Osteocyte (in vitro differentiated cells): Measurements from ENCODE around the gene SH3PXD2B. TPM values are rescaled to one million over a fixed set of nuclear protein-coding genes. Genes with fewer than 3 reads are reported as not detected.
A peak's percentile ranks its signal among the peaks of the same experiment; 100 is the strongest.
"Not testable (repeated sequence)": the region's sequence is repeated elsewhere in the genome, so short reads cannot be mapped to it uniquely, and the experiment has no call there.

Source experiments
- DNase-seq: peaks from one replicate; pipeline ENCODE4 v3.0.0; 2021; ENCODE audit warnings: mixed read lengths; ENCODE audit not compliant: unreplicated experiment; ENCODE audit errors: extremely low spot score
- H3K27ac Mint-ChIP-seq: one replicate; pipeline ENCODE4 v1.8.0; 2021; ENCODE audit warnings: mild to moderate bottlenecking, mixed read lengths; ENCODE audit not compliant: unreplicated experiment
- H3K27me3 Mint-ChIP-seq: one replicate; pipeline ENCODE4 v1.8.0; 2021; ENCODE audit warnings: mixed read lengths; ENCODE audit not compliant: unreplicated experiment
- H3K36me3 Mint-ChIP-seq: one replicate; pipeline ENCODE4 v1.8.0; 2021; ENCODE audit warnings: mixed read lengths; ENCODE audit not compliant: unreplicated experiment
- H3K4me1 Mint-ChIP-seq: one replicate; pipeline ENCODE4 v1.8.0; 2021; ENCODE audit warnings: mixed read lengths; ENCODE audit not compliant: unreplicated experiment
- H3K4me3 Mint-ChIP-seq: one replicate; pipeline ENCODE4 v1.8.0; 2021; ENCODE audit warnings: mild to moderate bottlenecking, moderate library complexity, mixed read lengths; ENCODE audit not compliant: unreplicated experiment
- H3K9me3 Mint-ChIP-seq: one replicate; pipeline ENCODE4 v1.8.0; 2021; ENCODE audit warnings: mixed read lengths; ENCODE audit not compliant: unreplicated experiment
- total RNA-seq: library from RNA; stranded (reverse); gene quantifications from 2 replicates; pipeline ENCODE4 v1.2.1, GENCODE V29; 2021
- TF ChIP-seq, protein P1 (sequence below): fragments of 200-600 bp; sonication (generic); IDR thresholded peaks from 2 replicates; pipeline ENCODE4 v1.5.0; 2021; ENCODE audit warnings: antibody characterized with exemption, mild to moderate bottlenecking, moderate library complexity

SH3PXD2B gene
- total RNA-seq, 1 donor from 2014 or later: 114 TPM

DNA sequence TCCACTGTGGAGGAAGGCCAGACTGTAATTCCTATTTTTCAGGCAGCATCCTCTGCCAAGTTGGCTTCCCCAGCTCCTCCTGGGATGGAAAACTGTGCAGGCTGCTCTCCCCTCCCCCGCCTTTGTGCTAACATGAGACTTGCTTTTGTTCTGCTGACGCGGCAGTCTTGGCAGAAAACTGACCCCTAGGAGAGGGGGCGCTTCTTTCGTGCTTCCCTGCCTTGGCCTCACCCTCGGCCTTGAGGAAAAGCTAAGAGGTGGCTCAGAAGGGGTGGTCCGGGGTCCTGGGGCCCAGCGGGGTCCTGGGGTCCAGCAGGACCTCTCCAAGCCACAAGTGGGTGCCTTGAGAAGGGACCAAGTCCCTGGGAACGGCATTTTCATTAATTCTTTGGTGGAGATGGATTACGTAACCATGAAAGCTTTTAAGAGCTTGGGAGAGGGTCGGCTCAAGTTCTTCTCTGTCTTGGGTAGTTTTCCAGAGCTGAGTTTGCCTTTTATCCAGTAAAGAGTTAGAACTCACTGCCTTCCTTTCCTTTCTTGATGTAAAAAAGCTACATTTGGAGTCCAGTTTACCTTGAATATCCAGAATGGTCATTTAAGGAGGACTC lies 51.0 kb downstream of the SH3PXD2B start:
- Mint-ChIP-seq H3K9me3 (no peaks in the 10 kb centered on the region), H3K4me3 (no peak overlapping the region), H3K4me1 (peaks cover 34% of the 10 kb centered on the region), H3K27ac (peak overlapping the region; percentile 50), H3K27me3 (no peaks in the 10 kb centered on the region), H3K36me3 (peaks cover 53% of the 10 kb centered on the region)
- no peak for DNase-seq
- TF ChIP-seq, protein P1, sequence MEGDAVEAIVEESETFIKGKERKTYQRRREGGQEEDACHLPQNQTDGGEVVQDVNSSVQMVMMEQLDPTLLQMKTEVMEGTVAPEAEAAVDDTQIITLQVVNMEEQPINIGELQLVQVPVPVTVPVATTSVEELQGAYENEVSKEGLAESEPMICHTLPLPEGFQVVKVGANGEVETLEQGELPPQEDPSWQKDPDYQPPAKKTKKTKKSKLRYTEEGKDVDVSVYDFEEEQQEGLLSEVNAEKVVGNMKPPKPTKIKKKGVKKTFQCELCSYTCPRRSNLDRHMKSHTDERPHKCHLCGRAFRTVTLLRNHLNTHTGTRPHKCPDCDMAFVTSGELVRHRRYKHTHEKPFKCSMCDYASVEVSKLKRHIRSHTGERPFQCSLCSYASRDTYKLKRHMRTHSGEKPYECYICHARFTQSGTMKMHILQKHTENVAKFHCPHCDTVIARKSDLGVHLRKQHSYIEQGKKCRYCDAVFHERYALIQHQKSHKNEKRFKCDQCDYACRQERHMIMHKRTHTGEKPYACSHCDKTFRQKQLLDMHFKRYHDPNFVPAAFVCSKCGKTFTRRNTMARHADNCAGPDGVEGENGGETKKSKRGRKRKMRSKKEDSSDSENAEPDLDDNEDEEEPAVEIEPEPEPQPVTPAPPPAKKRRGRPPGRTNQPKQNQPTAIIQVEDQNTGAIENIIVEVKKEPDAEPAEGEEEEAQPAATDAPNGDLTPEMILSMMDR: no peak

DNA sequence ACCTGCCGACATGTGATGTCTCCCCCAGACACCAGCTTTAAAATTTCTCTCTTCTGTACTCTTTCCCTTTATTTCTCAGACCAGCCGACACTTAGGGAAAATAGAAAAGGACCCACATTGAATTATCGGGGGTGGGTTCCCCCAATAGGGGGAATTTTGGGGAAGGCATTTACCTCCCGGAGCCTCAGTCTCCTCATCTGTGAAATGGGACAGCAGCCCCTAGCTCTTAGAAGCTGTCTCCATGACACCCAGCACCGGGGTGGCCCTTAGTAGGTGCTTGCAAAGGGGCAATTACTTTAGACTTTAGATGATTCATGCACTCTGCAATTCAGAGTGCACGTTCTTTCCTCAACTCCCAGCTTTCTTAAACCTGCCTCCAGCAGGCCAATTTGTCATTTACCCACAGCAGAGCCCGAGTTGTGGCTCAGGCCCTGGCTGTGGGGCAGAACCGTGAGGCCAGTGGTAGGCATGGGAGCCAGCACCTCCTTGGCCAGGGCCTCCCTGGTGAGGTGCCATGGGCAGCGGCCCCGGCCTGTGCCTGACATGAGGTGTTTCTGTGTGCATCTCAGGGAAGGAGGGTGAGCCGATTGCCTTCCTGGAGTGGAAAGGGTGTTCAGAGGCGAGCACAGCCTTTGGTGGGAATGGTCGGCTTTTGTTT lies 51.7 kb downstream of the SH3PXD2B start:
- H3K4me1 Mint-ChIP-seq: peaks cover 29% of the 10 kb centered on the region
- DNase-seq: no peak
- H3K27me3 Mint-ChIP-seq: no peaks in the 10 kb centered on the region
- H3K36me3 Mint-ChIP-seq: peaks cover 58% of the 10 kb centered on the region
- TF ChIP-seq, protein P1: no peak
- no peaks in the 10 kb centered on the region for H3K9me3 Mint-ChIP-seq
- no peak overlapping the region for H3K27ac Mint-ChIP-seq
- no peak overlapping the region for H3K4me3 Mint-ChIP-seq

DNA sequence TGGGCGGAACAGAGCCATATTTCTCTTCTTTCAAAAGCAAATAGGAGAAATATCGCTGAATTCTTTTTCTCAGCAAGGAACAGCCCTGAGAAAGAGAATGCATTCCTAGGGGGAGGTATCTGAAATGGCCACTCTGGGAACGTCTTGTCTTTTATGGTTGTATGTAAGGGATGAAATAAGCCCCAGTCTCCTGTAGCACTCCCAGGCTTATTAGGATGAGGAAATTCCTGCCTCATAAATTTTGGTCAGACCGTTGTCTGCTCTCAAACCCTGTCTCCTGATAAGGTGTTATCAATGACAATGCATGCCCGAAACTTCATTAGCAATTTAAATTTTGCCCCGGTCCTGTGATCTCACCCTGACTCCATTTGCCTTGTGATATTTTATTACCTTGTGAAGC lies 52.3 kb downstream of the SH3PXD2B start:
- H3K27me3 Mint-ChIP-seq, DNase-seq, H3K27ac Mint-ChIP-seq: not testable (repeated sequence)

DNA sequence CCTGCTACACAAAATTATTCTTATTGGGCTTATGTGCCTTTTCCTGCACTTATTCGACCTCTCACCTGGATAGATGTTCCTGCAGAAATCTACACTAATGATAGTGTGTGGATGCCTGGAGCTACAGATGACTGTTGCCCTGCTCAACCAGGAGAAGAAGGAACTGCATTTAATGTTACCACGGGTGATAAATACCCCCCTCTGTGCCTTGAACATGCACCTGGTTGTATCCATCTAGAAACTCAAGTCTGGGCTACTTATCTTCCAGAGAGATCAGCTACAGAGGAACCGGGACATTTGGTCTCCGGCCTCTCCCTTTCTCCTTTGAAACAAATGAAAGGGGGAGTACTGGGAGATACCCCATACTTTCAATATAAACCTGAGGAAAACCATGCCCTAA lies 54.5 kb downstream of the SH3PXD2B start:
- Mint-ChIP-seq H3K4me3 (no peak overlapping the region), H3K27me3 (no peaks in the 10 kb centered on the region), H3K9me3 (peaks cover 5% of the 10 kb centered on the region), H3K4me1 (peaks cover 28% of the 10 kb centered on the region), H3K36me3 (peaks cover 55% of the 10 kb centered on the region), H3K27ac (no peak overlapping the region)
- TF ChIP-seq, protein P1: no peak
- no peak for DNase-seq

More for the DNA sequence above, 52.3 kb downstream of the SH3PXD2B start:
- peaks cover 63% of the 10 kb centered on the region for H3K36me3 Mint-ChIP-seq
- H3K9me3 Mint-ChIP-seq, H3K4me3 Mint-ChIP-seq: not testable (repeated sequence)
- H3K4me1 Mint-ChIP-seq: peaks cover 27% of the 10 kb centered on the region

DNA sequence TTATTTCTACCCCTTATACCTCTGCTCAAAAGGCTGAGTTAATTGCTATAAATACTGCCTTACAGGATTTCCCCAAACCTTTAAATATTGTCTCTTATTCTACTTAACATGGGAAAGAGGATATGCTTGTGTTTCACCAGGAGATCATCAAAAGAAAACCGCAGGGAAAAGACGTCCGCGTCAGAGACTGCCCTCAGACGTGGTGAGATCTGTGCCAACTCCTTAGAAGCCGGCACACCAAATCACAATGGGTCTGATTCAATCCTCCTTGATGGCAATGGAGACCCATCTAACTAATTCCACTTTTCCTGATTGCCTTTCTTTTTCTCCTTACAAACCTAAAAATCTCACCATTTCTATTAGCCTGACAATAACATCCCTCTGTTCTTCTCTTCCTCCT lies 55.0 kb downstream of the SH3PXD2B start:
- Mint-ChIP-seq H3K9me3 (peaks cover 5% of the 10 kb centered on the region), H3K4me3 (no peak overlapping the region), H3K4me1 (peaks cover 28% of the 10 kb centered on the region), H3K27me3 (no peaks in the 10 kb centered on the region), H3K27ac (no peak overlapping the region), H3K36me3 (peaks cover 56% of the 10 kb centered on the region)
- DNase-seq: no peak
- TF ChIP-seq, protein P1: no peak

DNA sequence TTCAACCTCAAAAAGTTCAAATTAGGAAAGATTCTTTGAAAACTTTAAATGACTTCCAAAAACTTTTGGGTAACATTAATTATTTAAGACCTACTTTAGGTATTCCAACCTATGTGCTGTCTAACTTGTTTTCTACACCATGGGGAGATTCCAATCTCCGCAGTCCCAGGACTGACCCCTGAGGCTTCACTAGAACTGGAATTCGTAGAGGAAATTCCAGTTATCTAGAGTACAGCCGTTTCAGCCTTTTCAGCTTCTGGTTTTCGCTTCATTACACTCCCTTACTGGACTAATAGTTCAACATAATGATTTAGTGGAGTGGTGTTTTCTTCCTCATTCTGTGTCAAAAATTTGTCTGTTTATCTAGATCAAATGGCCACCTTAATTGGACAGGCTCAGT lies 55.7 kb downstream of the SH3PXD2B start:
- H3K9me3 Mint-ChIP-seq, H3K27ac Mint-ChIP-seq, H3K4me3 Mint-ChIP-seq, H3K27me3 Mint-ChIP-seq, DNase-seq: not testable (repeated sequence)
- H3K36me3 Mint-ChIP-seq: peaks cover 63% of the 10 kb centered on the region
- H3K4me1 Mint-ChIP-seq: peaks cover 27% of the 10 kb centered on the region

DNA sequence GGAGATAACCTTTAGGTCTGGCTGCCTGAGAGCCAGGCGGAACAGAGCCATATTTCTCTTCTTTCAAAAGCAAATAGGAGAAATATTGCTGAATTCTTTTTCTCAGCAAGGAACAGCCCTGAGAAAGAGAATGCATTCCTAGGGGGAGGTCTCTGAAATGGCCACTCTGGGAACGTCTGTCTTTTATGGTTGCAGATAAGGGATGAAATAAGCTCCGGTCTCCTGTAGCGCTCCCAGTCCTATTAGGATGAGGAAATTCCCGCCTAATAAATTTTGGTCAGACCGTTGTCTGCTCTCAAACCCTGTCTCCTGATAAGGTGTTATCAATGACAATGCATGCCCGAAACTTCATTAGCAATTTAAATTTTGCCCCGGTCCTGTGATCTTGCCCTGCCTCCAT lies 57.3 kb downstream of the SH3PXD2B start:
- H3K9me3 Mint-ChIP-seq, H3K27ac Mint-ChIP-seq, H3K4me3 Mint-ChIP-seq, DNase-seq, H3K27me3 Mint-ChIP-seq: not testable (repeated sequence)
- H3K4me1 Mint-ChIP-seq: peaks cover 20% of the 10 kb centered on the region
- peaks cover 61% of the 10 kb centered on the region for H3K36me3 Mint-ChIP-seq
